Left renal cortex interstitium (tissue), 4 donors: ENCODE data around the gene USP46. TPM values are rescaled to one million over a fixed set of nuclear protein-coding genes. Genes with fewer than 3 reads are reported as not detected.

Experiments
- polyA plus RNA-seq, 4 donors: library from polyadenylated mRNA; unstranded; fragments of 120-200 nt; gene quantifications; one replicate each; pipeline ENCODE4 v1.2.1, GENCODE V29; 2013; ENCODE audit not compliant: insufficient read length in 4 of 4

The USP46 gene
- polyA plus RNA-seq, 4 donors = 30.7 to 34.6 (median 32.1) TPM

Other genes starting within 250 kb of the USP46 start
- 1 to 10 TPM; 3.6 to 4.4 (median 3.8) TPM for gene ERVMER34-1, start 92.1 kb upstream of the USP46 start, polyA plus RNA-seq
- gene RASL11B, start 203.0 kb upstream of the USP46 start, polyA plus RNA-seq = 10 to 100 TPM; 30.9 to 54.7 (median 44.0) TPM